Kidney (tissue), 14 donors: ENCODE measurements around the gene INPP4A. TPM values are rescaled to one million over a fixed set of nuclear protein-coding genes. Genes with fewer than 3 reads are reported as not detected.

Experiments
- DNase-seq, 5 donors: peaks; one replicate each; pipeline ENCODE4 v3.0.0-alpha.2; 2013 to 2020
- FAIRE-seq: peaks from 2 replicates; lab custom pipeline; 2012; peaks lifted over from hg19 to GRCh38; lab: Jason Lieb, UNC
- H3K27ac ChIP-seq, 2 donors: one replicate each; pipeline ENCODE4 v1.7.0; 2013; ENCODE audit warnings: low read depth in 2 of 2, low read length in 2 of 2, inconsistent platforms in 1 of 2
- H3K27me3 ChIP-seq: one replicate; pipeline ENCODE4 v1.7.1; 2013; ENCODE audit warnings: low read length, inconsistent platforms; ENCODE audit not compliant: control insufficient read depth, insufficient read depth
- H3K36me3 ChIP-seq, 3 donors: one replicate each; pipeline versions ENCODE4 v1.7.0 to v1.7.1; 2013; ENCODE audit warnings: low read length in 3 of 3, control low read depth in 1 of 3, inconsistent platforms in 1 of 3; ENCODE audit not compliant: insufficient read depth in 3 of 3, control insufficient read depth in 2 of 3
- H3K4me1 ChIP-seq, 3 donors: one replicate each; pipeline versions ENCODE4 v1.7.0 to v1.7.1; 2013; ENCODE audit warnings: low read length in 3 of 3, inconsistent platforms in 1 of 3, low read depth in 1 of 3; ENCODE audit not compliant: control insufficient read depth in 2 of 3, insufficient read depth in 2 of 3
- H3K4me3 ChIP-seq, 3 donors: one replicate each; pipeline versions ENCODE4 v1.7.0 to v1.8.1; 2013; ENCODE audit warnings: low read length in 3 of 3, control low read depth in 1 of 3, inconsistent platforms in 1 of 3
- H3K9ac ChIP-seq, 3 donors: one replicate each; pipeline versions ENCODE4 v1.7.0 to v1.7.1; 2013; ENCODE audit warnings: low read length in 3 of 3, control low read depth in 1 of 3, inconsistent platforms in 1 of 3
- H3K9me3 ChIP-seq, 3 donors: one replicate each; pipeline versions ENCODE4 v1.7.0 to v1.7.1; 2013; ENCODE audit warnings: low read length in 3 of 3, control low read depth in 1 of 3, inconsistent platforms in 1 of 3; ENCODE audit not compliant: control insufficient read depth in 2 of 3, insufficient read depth in 1 of 3
- intact Hi-C: fragments of 100-400 bp; cut with DNase I; formaldehyde crosslinking; loops from one replicate; pipeline ENCODE4 v1.11.1; 2022
- polyA plus RNA-seq: library from polyadenylated mRNA; stranded (reverse); fragments of 350-450 nt; fragmentation: Illumina TruSeq; extraction: RNeasy Lipid Tissue Mini Kit (QIAGEN cat#74804); gene quantifications from one replicate; pipeline ENCODE4 v1.2.3, GENCODE V29; 2014; ENCODE audit warnings: low read depth, low replicate concordance; ENCODE audit not compliant: insufficient read depth
- total RNA-seq: library from RNA; stranded (reverse); fragmentation: NEBNext Ultra II Directional; extraction: Animal tissue kit (Norgen Biotek cat#: 25700); gene quantifications from one replicate; pipeline ENCODE4 v1.2.1, GENCODE V29; 2021
- TF ChIP-seq, protein P1 (sequence below): IDR thresholded peaks from 3 replicates; pipeline ENCODE4 v1.5.1; 2012; ENCODE audit warnings: mild to moderate bottlenecking, moderate library complexity, borderline replicate concordance; ENCODE audit not compliant: insufficient read depth; ENCODE audit errors: extremely low read depth
- donor health status: control.
- donor health status: control.
- donor health status: control.
- donor health status: control.
- donor health status: control.
- donor health status: DM: yes; HTN: yes; CAD: no.
- donor health status: Normal renal cell carcinoma (clear cell type).

The INPP4A gene
- total and polyA plus RNA-seq, 2 donors from 2014 or later, result 4.1 to 27.9 TPM

- TF ChIP-seq, protein P1, sequence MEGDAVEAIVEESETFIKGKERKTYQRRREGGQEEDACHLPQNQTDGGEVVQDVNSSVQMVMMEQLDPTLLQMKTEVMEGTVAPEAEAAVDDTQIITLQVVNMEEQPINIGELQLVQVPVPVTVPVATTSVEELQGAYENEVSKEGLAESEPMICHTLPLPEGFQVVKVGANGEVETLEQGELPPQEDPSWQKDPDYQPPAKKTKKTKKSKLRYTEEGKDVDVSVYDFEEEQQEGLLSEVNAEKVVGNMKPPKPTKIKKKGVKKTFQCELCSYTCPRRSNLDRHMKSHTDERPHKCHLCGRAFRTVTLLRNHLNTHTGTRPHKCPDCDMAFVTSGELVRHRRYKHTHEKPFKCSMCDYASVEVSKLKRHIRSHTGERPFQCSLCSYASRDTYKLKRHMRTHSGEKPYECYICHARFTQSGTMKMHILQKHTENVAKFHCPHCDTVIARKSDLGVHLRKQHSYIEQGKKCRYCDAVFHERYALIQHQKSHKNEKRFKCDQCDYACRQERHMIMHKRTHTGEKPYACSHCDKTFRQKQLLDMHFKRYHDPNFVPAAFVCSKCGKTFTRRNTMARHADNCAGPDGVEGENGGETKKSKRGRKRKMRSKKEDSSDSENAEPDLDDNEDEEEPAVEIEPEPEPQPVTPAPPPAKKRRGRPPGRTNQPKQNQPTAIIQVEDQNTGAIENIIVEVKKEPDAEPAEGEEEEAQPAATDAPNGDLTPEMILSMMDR, result no peak
- intact Hi-C loops, result no loop called here
- peaks cover 0 to 17% (median 15%) of the 10 kb centered on the region in 3 donors for H3K4me1 ChIP-seq
Measured at GRCh38 chr2:98479371-98479770, 34.7 kb downstream of the INPP4A start.

DNA sequence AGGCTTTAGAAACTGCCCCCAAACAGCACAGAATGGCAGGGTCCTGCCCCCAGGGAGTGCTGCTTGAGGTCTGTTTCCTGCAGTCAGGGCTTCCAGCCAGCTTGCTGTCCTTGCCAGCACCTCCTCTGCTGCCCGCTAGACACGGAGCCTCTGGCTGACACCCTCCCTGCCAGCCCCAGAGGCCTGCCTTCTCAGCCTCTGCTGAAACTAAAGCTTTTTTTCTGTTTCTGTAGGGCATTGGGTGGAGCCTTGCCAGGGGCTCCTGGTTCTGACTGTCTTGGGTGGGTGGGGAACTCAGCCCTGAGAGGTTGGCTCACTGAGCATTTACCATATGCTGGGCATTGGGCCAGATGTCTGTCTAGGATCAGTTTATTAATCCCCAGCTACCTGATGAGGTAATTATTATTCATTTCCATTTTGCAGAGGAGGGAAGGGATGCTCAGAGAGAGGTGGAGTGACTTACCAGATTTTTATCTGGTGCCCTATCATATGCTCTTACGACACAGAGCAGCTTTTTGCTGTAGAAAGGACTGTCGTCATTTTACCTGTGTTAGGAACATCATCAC is 35.4 kb downstream of the INPP4A start:
- Histone ChIP-seq H3K27ac (no peak overlapping the region), H3K4me3 (no peak overlapping the region), H3K4me1 (peaks cover 0 to 17% (median 15%) of the 10 kb centered on the region in 3 donors), H3K36me3 (no peaks in the 10 kb centered on the region), H3K9ac (no peak overlapping the region), H3K27me3 (no peaks in the 10 kb centered on the region), H3K9me3 (no peaks in the 10 kb centered on the region)
- intact Hi-C loops, result no loop called here
- no peak for FAIRE-seq
- TF ChIP-seq, protein P1, result no peak
- DNase-seq, result peak in 3 of 5 donors; percentile 48 to 80 (median 59)

More at GRCh38 chr2:98479371-98479770, 34.7 kb downstream of the INPP4A start:
- Histone ChIP-seq H3K36me3 (no peaks in the 10 kb centered on the region), H3K27me3 (no peaks in the 10 kb centered on the region), H3K27ac (no peak overlapping the region), H3K9me3 (no peaks in the 10 kb centered on the region), H3K9ac (no peak overlapping the region), H3K4me3 (no peak overlapping the region)
- FAIRE-seq (no peak), DNase-seq (no peak)

DNA sequence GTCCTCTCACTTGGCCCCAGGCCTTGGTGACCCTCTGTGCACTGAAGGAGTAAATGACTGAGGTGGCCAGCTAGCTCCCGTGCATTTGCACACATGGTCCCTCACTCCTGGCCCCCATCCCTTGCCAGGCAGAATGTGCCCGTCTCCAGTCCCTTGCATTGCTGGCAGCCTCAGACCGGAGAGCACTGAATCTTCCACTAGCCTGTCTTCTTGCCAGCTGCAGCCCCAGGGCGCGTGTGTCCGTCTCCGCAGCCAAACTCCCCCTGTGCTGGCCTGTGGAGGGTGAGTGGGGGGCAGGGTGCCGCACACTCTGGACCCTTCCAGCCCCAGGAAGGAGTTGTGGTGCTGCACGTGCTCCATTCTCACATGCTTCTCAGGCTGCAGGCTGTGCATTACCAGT is 35.9 kb downstream of the INPP4A start:
- DNase-seq (no peak), FAIRE-seq (no peak)
- TF ChIP-seq, protein P1, result no peak
- no peaks in the 10 kb centered on the region for H3K27me3 ChIP-seq
- intact Hi-C loops, result no loop called here
- H3K4me1 ChIP-seq, result peaks cover 0 to 17% (median 15%) of the 10 kb centered on the region in 3 donors
- no peaks in the 10 kb centered on the region for H3K9me3 ChIP-seq
- no peak overlapping the region for H3K4me3 ChIP-seq
- no peak overlapping the region for H3K27ac ChIP-seq
- H3K9ac ChIP-seq, result no peak overlapping the region
- no peaks in the 10 kb centered on the region for H3K36me3 ChIP-seq

- no peak overlapping the region for H3K4me3 ChIP-seq
- FAIRE-seq, result no peak
- no peaks in the 10 kb centered on the region for H3K36me3 ChIP-seq
- intact Hi-C loops, result no loop called here
- H3K4me1 ChIP-seq, result peaks cover 0 to 17% (median 15%) of the 10 kb centered on the region in 3 donors
- H3K27me3 ChIP-seq, result no peaks in the 10 kb centered on the region
- no peak overlapping the region for H3K9ac ChIP-seq
- no peak overlapping the region for H3K27ac ChIP-seq
- TF ChIP-seq, protein P1, result no peak
- no peak for DNase-seq
- no peaks in the 10 kb centered on the region for H3K9me3 ChIP-seq
Measured at GRCh38 chr2:98482362-98482761, 37.7 kb downstream of the INPP4A start.
